ENCODE data around the gene CRYBA4. TPM values are rescaled to one million over a fixed set of nuclear protein-coding genes. Genes with fewer than 3 reads are reported as not detected.

Gene CRYBA4
- total RNA-seq, 1 experiment from 2014 or later, result 0.52 TPM

GRCh38 chr22:26646158-26646557, 24.4 kb downstream of the CRYBA4 start:
- H2BK15ac ChIP-seq (ENCODE audit: low read depth, low read length), result no peak overlapping the region
- peaks cover 33% of the 10 kb centered on the region for H3K4me1 ChIP-seq (ENCODE audit: insufficient read depth, low read length)
- H3K4me1 Mint-ChIP-seq, result peaks cover 91 to 93% of the 10 kb centered on the region in 2 experiments

More at GRCh38 chr22:26646158-26646557, 24.4 kb downstream of the CRYBA4 start:
- no peaks in the 10 kb centered on the region for H3K9me3 ChIP-seq (ENCODE audit: control insufficient read depth, low read depth, low read length)
- H2AK5ac ChIP-seq (ENCODE audit: insufficient read length, low read length), result no peak overlapping the region
- H2BK12ac ChIP-seq (ENCODE audit: insufficient read length, low read depth, low read length), result no peak overlapping the region
- no peak overlapping the region for H2AFZ ChIP-seq (ENCODE audit: low read length)
- H3K79me2 ChIP-seq (ENCODE audit: insufficient read depth, low read length), result no peaks in the 10 kb centered on the region
- H3K4ac ChIP-seq (ENCODE audit: low read depth, low read length), result no peak overlapping the region
- no peaks in the 10 kb centered on the region for H3K36me3 Mint-ChIP-seq (ENCODE audit: insufficient read depth in 1 of 3, low read depth in 3 of 3)
- peak overlapping the region; percentile 57 for H3K4me2 ChIP-seq (ENCODE audit: insufficient read depth, insufficient read length, low read length)
- H3K4me3 Mint-ChIP-seq, result peak overlapping the region; percentile 19 to 66; a peak in 4 of 5 replicates
- no peak overlapping the region for H4K5ac ChIP-seq (ENCODE audit: insufficient read length, low read depth, low read length)
- H3K56ac ChIP-seq (ENCODE audit: insufficient read length, low read depth, low read length), result no peak overlapping the region
- WGBS (ENCODE audit: extremely low coverage, insufficient read length, low lambda C conversion rate), result no CpG with 5 or more reads among the region's 5 CpGs
- peak overlapping the region; percentile 17 for H3K18ac ChIP-seq (ENCODE audit: insufficient read length, low read depth, low read length)
- H3K9me3 Mint-ChIP-seq, result no peaks in the 10 kb centered on the region; a peak in 2 of 5 replicates
- no peaks in the 10 kb centered on the region for H3K23me2 ChIP-seq (ENCODE audit: insufficient read length, low read depth, low read length, poor library complexity, severe bottlenecking)
- no peak overlapping the region for H4K8ac ChIP-seq (replicated peaks; ENCODE audit: insufficient read length, low read depth, low read length)
- H3K27ac Mint-ChIP-seq, result peak overlapping the region; percentile 77 to 96 (median 90); a peak in 5 of 7 replicates
- no peak overlapping the region for H3K27ac ChIP-seq (ENCODE audit: insufficient read length, low read depth, low read length)
- peak overlapping the region; percentile 30 for H4K91ac ChIP-seq (ENCODE audit: insufficient read length, low read depth, low read length)
- H3K23ac ChIP-seq (ENCODE audit: insufficient read length, low read depth, low read length), result no peak overlapping the region
- no peak for DNase-seq
- no peaks in the 10 kb centered on the region for H3K27me3 ChIP-seq (ENCODE audit: insufficient read depth, low read length)
- no peak overlapping the region for H2BK20ac ChIP-seq (ENCODE audit: low read depth, low read length, poor library complexity, severe bottlenecking)
- H3K79me1 ChIP-seq (ENCODE audit: insufficient read depth, low read depth, low read length, poor library complexity, severe bottlenecking), result no peaks in the 10 kb centered on the region
- peaks cover 7% of the 10 kb centered on the region for H3K27me3 Mint-ChIP-seq (ENCODE audit: low read depth)
- TF ChIP-seq CTCF (conservative IDR thresholded peaks at IDR 0.05), result no peak
- H4K20me1 ChIP-seq (ENCODE audit: control insufficient read depth, insufficient read depth, insufficient read length), result no peaks in the 10 kb centered on the region
- H3K9ac ChIP-seq (ENCODE audit: extremely low read depth, insufficient read length, low read length), result no peak overlapping the region
- no peak overlapping the region for H2BK5ac ChIP-seq (ENCODE audit: insufficient read length, low read length)
- H2BK120ac ChIP-seq (ENCODE audit: low read depth, low read length, poor library complexity, severe bottlenecking), result no peak overlapping the region
- no peak overlapping the region for H3T11ph ChIP-seq (ENCODE audit: low read length)
- H3K14ac ChIP-seq (ENCODE audit: insufficient read depth, low read length), result peak overlapping the region; percentile 19; the same call in 1 of the 2 replicates
